K562 (cell line): ENCODE measurements around the gene FOXI1. TPM values are rescaled to one million over a fixed set of nuclear protein-coding genes. Genes with fewer than 3 reads are reported as not detected.

ENCODE experiments used
- ATAC-seq: fragments of 200-7000 bp; cut with Tn5 transposase; 3 replicates; pipeline ENCODE4 v1.9.1; 2020; ENCODE audit warnings: moderate library complexity
- BruUV-seq: library from RNA; stranded (reverse); fragments of 400-500 nt; replicated peaks from 2 replicates; lab custom pipeline; 2021; lab: Mats Ljungman, UMichigan
- CTCF ChIA-PET: fragments of 300-600 bp; formaldehyde crosslinking; extraction: SDS; loops from one replicate; lab custom pipeline; 2021; ENCODE audit warnings: low intra/inter-chr PET ratio; lab: Yijun Ruan, JAX
- POLR2A ChIA-PET: fragments of 300-600, 350-650 bp; sonication (Branson Sonifier 250); formaldehyde crosslinking; extraction: SDS; loops from one replicate; lab custom pipeline; 2021; ENCODE audit warnings: antibody characterized with exemption, inconsistent platforms; lab: Yijun Ruan, JAX
- DNase-seq, 4 experiments: peaks; one replicate each; pipeline versions ENCODE4 v3.0.0 to v3.0.0-alpha.2; 2011 to 2018; ENCODE audit warnings: low spot score in 3 of 4, mixed read lengths in 3 of 4; ENCODE audit errors: extremely low read depth in 1 of 4
- FAIRE-seq: peaks from 2 replicates; lab custom pipeline; 2011; peaks lifted over from hg19 to GRCh38; lab: Jason Lieb, UNC
- H2AFZ ChIP-seq: 2 replicates; pipeline ENCODE4 v1.6.0; 2011; ENCODE audit warnings: low read depth, low read length, control low read depth, inconsistent platforms
- H3K27ac ChIP-seq: fragments of 200-600 bp; 3 replicates; pipeline ENCODE4 v1.8.0; 2011; ENCODE audit warnings: low read depth, mild to moderate bottlenecking, control low read depth, inconsistent platforms, low read length, moderate library complexity, mixed read lengths; ENCODE audit errors: extremely low read depth
- H3K27me3 ChIP-seq, 2 experiments: fragments of 300-600 bp in 1 of 2; 2 replicates in 1 of 2; 3 replicates in 1 of 2; pipeline versions ENCODE4 v1.6.0 to v1.8.0; 2011; ENCODE audit warnings: inconsistent platforms in 2 of 2, low read length in 2 of 2, mild to moderate bottlenecking in 1 of 2, mixed read lengths in 1 of 2, moderate library complexity in 1 of 2; ENCODE audit not compliant: control insufficient read depth in 2 of 2, insufficient read depth in 2 of 2
- H3K36me3 ChIP-seq: fragments of 300-600 bp; 3 replicates; pipeline ENCODE4 v1.8.0; 2011; ENCODE audit warnings: mild to moderate bottlenecking, low read length, inconsistent platforms; ENCODE audit not compliant: control insufficient read depth, insufficient read depth
- H3K4me1 ChIP-seq, 2 experiments: fragments of 200-600 bp in 1 of 2; replicated peaks in 1 of 2; 2 replicates in 1 of 2; 3 replicates in 1 of 2; pipeline versions ENCODE4 v1.5.1 to v1.8.0; 2011; ENCODE audit warnings: inconsistent platforms in 2 of 2, low read length in 2 of 2, mild to moderate bottlenecking in 1 of 2, mixed read lengths in 1 of 2, moderate library complexity in 1 of 2; ENCODE audit not compliant: control insufficient read depth in 2 of 2, insufficient read depth in 2 of 2
- H3K4me2 ChIP-seq: 2 replicates; pipeline ENCODE4 v1.6.1; 2011; ENCODE audit warnings: low read length, control low read depth, inconsistent platforms, mixed read lengths; ENCODE audit not compliant: insufficient read depth
- H3K4me3 ChIP-seq: fragments of 200-600 bp; sonication (generic), shearing (Covaris generic); 2 replicates; pipeline ENCODE4 v1.5.1; 2016; ENCODE audit warnings: control low read depth, inconsistent platforms
- H3K79me2 ChIP-seq: fragments of 200-600 bp; 3 replicates; pipeline ENCODE4 v1.8.0; 2011; ENCODE audit warnings: low read length, inconsistent platforms; ENCODE audit not compliant: control insufficient read depth, insufficient read depth
- H3K9ac ChIP-seq, 2 experiments: 2 replicates each; pipeline versions ENCODE4 v1.6.0 to v1.6.1; 2011; ENCODE audit warnings: low read depth in 2 of 2, low read length in 2 of 2, control low read depth in 1 of 2, inconsistent platforms in 1 of 2, mild to moderate bottlenecking in 1 of 2, mixed read lengths in 1 of 2; ENCODE audit not compliant: insufficient read depth in 1 of 2
- H3K9me1 ChIP-seq: one replicate; pipeline ENCODE4 v1.6.0; 2011; ENCODE audit warnings: inconsistent platforms, mild to moderate bottlenecking, low read length, moderate library complexity; ENCODE audit not compliant: control insufficient read depth, insufficient read depth
- H3K9me3 ChIP-seq: replicated peaks from 2 replicates; pipeline ENCODE4 v1.5.1; 2011; ENCODE audit warnings: low read depth, low read length, inconsistent platforms; ENCODE audit not compliant: control insufficient read depth, insufficient read depth
- H4K20me1 ChIP-seq: replicated peaks from 2 replicates; pipeline ENCODE4 v1.6.1; 2011; ENCODE audit warnings: low read length, inconsistent platforms, mixed read lengths; ENCODE audit not compliant: control insufficient read depth, insufficient read depth
- DACH1 ChIP-seq: fragments of 450-650 bp; IDR thresholded peaks from 2 replicates; pipeline ENCODE4 v1.6.1; 2018; ENCODE audit not compliant: partially characterized antibody
- ETV6 ChIP-seq, 3 experiments: fragments of 150-350 bp in 1 of 3; sonication (generic) in 1 of 3; formaldehyde crosslinking in 1 of 3; IDR thresholded peaks; 2 replicates each; pipeline versions ENCODE4 v1.6.1 to v1.8.0; 2014 to 2022; ENCODE audit warnings: borderline replicate concordance in 2 of 3, low read depth in 2 of 3, antibody characterized with exemption in 1 of 3, low read length in 1 of 3, mild to moderate bottlenecking in 1 of 3, missing genetic modification reagents in 1 of 3
- MED1 ChIP-seq: sonication (generic); formaldehyde crosslinking; IDR thresholded peaks from 2 replicates; pipeline ENCODE4 v1.8.1; 2023; ENCODE audit warnings: missing genetic modification reagents, borderline replicate concordance
- MTA3 ChIP-seq: fragments of 450-650 bp; formaldehyde crosslinking; IDR thresholded peaks from 2 replicates; pipeline ENCODE4 v1.6.1; 2017; ENCODE audit warnings: mild to moderate bottlenecking, borderline replicate concordance
- PTBP1 ChIP-seq: fragments of 200-400 bp; formaldehyde crosslinking; IDR thresholded peaks from 2 replicates; pipeline ENCODE4 v1.6.1; 2017; ENCODE audit warnings: low read depth, low read length
- STAG1 ChIP-seq: sonication (generic); formaldehyde crosslinking; IDR thresholded peaks from 2 replicates; pipeline ENCODE4 v1.5.0; 2020; ENCODE audit warnings: missing genetic modification reagents, borderline replicate concordance
- WGBS: fragments of 100-300 bp; shearing (Covaris generic); methylation state at CpG from one replicate; pipeline ENCODE4 v1.1.6; 2016; ENCODE audit warnings: low coverage, mixed read lengths; ENCODE audit not compliant: insufficient coverage; ENCODE audit errors: missing lambda C conversion rate; 5-methylcytosine and 5-hydroxymethylcytosine counted together
- in situ Hi-C: fragments of 300-500 bp; cut with MboI; formaldehyde crosslinking; loops from 4 replicates; pipeline ENCODE4 v1.15.0; 2018; ENCODE audit warnings: inconsistent platforms, mixed read lengths
- intact Hi-C: fragments of 100-400 bp; cut with micrococcal nuclease; formaldehyde crosslinking; loops from 2 replicates; pipeline ENCODE4 v1.14.2; 2022
- polyA plus RNA-seq, 8 experiments: library from polyadenylated mRNA; depleted of rRNA in 4 of 8; stranded (reverse) in 5 of 8; unstranded in 3 of 8; fragments of >200 nt; fragmentation: Nextera tagmentation in 2 of 8; fragmentation: Illumina TruSeq in 1 of 8; extraction: Ambion mirVana in 2 of 8; extraction: Trizol in 1 of 8; gene quantifications; 2 replicates each; pipeline versions ENCODE4 v1.2.1 to v1.2.3, GENCODE V29; 2011 to 2014; ENCODE audit warnings: inconsistent platforms in 1 of 8, missing spikeins in 1 of 8
- total RNA-seq, 7 experiments: library from RNA; depleted of rRNA in 6 of 7; stranded (reverse); fragments of >200 nt in 6 of 7; fragmentation: Illumina TruSeq in 2 of 7; extraction: Trizol in 2 of 7; gene quantifications; 2 replicates each; pipeline versions ENCODE4 v1.2.1 to v1.2.3, GENCODE V29; 2011 to 2021; ENCODE audit warnings: low replicate concordance in 1 of 7
- TF ChIP-seq, protein P1 (sequence below): sonication (generic); IDR thresholded peaks from 2 replicates; pipeline ENCODE4 v1.6.1; 2016
- TF ChIP-seq, protein P2 (sequence below): fragments of 250-450 bp; sonication (Bioruptor Pico); IDR thresholded peaks from 2 replicates; pipeline ENCODE4 v1.8.0; 2022; ENCODE audit warnings: inconsistent platforms

Gene FOXI1
- total and polyA plus RNA-seq, 9 of the 15 experiments (the other 6 are each of a cell fraction or from before 2014, with no cell fraction given) = not detected

- Histone ChIP-seq H3K27me3 (no peaks in the 10 kb centered on the region), H3K79me2 (no peaks in the 10 kb centered on the region), H3K9me3 (no peaks in the 10 kb centered on the region), H3K27ac (no peak overlapping the region), H3K36me3 (no peaks in the 10 kb centered on the region), H3K4me3 (no peak overlapping the region), H3K4me1 (no peaks in the 10 kb centered on the region), H4K20me1 (no peaks in the 10 kb centered on the region), H3K4me2 (no peak overlapping the region), H2AFZ (no peak overlapping the region), H3K9me1 (no peaks in the 10 kb centered on the region), H3K9ac (no peak overlapping the region)
- 9% methylated on average over 14 of the region's 14 CpGs for WGBS
- in situ Hi-C loops (no loop called here), intact Hi-C loops (loop anchor here (1.0 kb wide), 1 partner anchor 369 kb away; no protein-coding TSS in a partner anchor)
- BruUV-seq = no TSS peak
- ChIA-PET POLR2A (interaction anchor here (0.6 to 0.9 kb wide), 2 partner anchors 15 to 30 kb away, joined by 3 read pairs; no protein-coding TSS in a partner anchor), CTCF (interaction anchor here (1.7 kb wide), 1 partner anchor 369 kb away, joined by 4 read pairs; no protein-coding TSS in a partner anchor)
- FAIRE-seq (peak; percentile 79), ATAC-seq (peak; percentile 98), DNase-seq (peak; percentile 65 to 80 (median 72))
- TF ChIP-seq STAG1 (CRISPR knock-in tag) (peak; percentile 48; the same call in 1 of the 2 replicates), MED1 (no peak), MTA3 (no peak), PTBP1 (no peak), ETV6 (IDR thresholded peaks at IDR 0.05; ENCODE audit: borderline replicate concordance in 1 of 2, low read depth in 2 of 2, low read length in 1 of 2) (no peak), ETV6 (CRISPR knock-in tag; IDR thresholded peaks at IDR 0.05; ENCODE audit: borderline replicate concordance) (no peak), DACH1 (no peak)
- TF ChIP-seq, protein P1, sequence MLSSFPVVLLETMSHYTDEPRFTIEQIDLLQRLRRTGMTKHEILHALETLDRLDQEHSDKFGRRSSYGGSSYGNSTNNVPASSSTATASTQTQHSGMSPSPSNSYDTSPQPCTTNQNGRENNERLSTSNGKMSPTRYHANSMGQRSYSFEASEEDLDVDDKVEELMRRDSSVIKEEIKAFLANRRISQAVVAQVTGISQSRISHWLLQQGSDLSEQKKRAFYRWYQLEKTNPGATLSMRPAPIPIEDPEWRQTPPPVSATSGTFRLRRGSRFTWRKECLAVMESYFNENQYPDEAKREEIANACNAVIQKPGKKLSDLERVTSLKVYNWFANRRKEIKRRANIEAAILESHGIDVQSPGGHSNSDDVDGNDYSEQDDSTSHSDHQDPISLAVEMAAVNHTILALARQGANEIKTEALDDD = no peak
- TF ChIP-seq, protein P2, sequence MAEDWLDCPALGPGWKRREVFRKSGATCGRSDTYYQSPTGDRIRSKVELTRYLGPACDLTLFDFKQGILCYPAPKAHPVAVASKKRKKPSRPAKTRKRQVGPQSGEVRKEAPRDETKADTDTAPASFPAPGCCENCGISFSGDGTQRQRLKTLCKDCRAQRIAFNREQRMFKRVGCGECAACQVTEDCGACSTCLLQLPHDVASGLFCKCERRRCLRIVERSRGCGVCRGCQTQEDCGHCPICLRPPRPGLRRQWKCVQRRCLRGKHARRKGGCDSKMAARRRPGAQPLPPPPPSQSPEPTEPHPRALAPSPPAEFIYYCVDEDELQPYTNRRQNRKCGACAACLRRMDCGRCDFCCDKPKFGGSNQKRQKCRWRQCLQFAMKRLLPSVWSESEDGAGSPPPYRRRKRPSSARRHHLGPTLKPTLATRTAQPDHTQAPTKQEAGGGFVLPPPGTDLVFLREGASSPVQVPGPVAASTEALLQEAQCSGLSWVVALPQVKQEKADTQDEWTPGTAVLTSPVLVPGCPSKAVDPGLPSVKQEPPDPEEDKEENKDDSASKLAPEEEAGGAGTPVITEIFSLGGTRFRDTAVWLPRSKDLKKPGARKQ = no peak
Observed at GRCh38 chr5:170070556-170071412, 34.9 kb upstream of the FOXI1 start.
